ENCODE data around the gene SLC8B1. TPM values are rescaled to one million over a fixed set of nuclear protein-coding genes. Genes with fewer than 3 reads are reported as not detected.

The SLC8B1 gene
- total and polyA plus RNA-seq, 2 donors (not counting 3 experiments of a cell fraction or from before 2014, with no cell fraction given), result 29.9 to 45.4 TPM

DNA sequence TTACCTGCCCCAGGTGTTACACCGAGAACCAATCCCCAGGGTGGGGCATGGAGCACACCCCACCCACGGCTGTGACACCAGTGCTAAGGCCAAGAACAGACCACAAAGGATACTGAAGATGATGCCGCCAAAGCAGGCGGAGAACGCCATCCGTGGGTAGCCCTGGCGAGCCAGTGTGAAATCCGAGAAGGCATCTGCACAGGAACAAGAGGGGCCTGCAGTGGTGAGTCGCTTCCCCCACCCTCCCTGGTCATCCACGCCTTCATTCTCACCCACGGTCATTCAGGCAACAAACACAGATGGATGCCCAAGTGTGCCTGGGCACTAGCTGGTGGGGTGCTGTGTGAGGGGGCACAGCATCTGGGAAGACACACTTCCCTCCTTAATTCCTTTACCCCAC, 28.5 kb downstream of the SLC8B1 start:
- H3K4me3 ChIP-seq (replicated peaks in 1 of 3; ENCODE audit: insufficient read depth in 1 of 3, low read depth in 1 of 3, low read length in 3 of 3), result no peak overlapping the region
- intact Hi-C loops (cut with micrococcal nuclease), result no loop called here
- FAIRE-seq (no peak), DNase-seq (ENCODE audit: low read depth, low spot score) (no peak)
- peaks cover 0 to 11% of the 10 kb centered on the region in 2 experiments for H3K36me3 ChIP-seq (ENCODE audit: control insufficient read depth in 2 of 2, extremely low read depth in 1 of 2, insufficient read depth in 2 of 2, low read length in 2 of 2)
- no TSS peak for BruUV-seq (replicated peaks)
- no peaks in the 10 kb centered on the region for H3K79me2 ChIP-seq (ENCODE audit: control insufficient read depth, insufficient read depth, low read length)
- no peaks in the 10 kb centered on the region for H3K4me1 ChIP-seq (ENCODE audit: control insufficient read depth, extremely low read depth, insufficient read depth, low read length)
- TF ChIP-seq POLR2A (IDR thresholded peaks at IDR 0.05; ENCODE audit: low read depth, low read length) (no peak), CTCF (IDR thresholded peaks at IDR 0.05; ENCODE audit: extremely low read depth in 1 of 2, insufficient read depth in 1 of 2, low read depth in 1 of 2, low read length in 2 of 2) (no peak), POLR2AphosphoS5 (IDR thresholded peaks at IDR 0.05; ENCODE audit: insufficient read depth, low read depth, low read length) (no peak), EZH2 (IDR thresholded peaks at IDR 0.05; ENCODE audit: borderline replicate concordance, low read depth, low read length, severe bottlenecking) (no peak), GATA2 (IDR thresholded peaks at IDR 0.05; ENCODE audit: insufficient read depth, insufficient read length, low read depth, low read length) (no peak), FOS (IDR thresholded peaks at IDR 0.05; ENCODE audit: borderline replicate concordance, insufficient read depth, low read length) (no peak), MYC (IDR thresholded peaks at IDR 0.05; ENCODE audit: low read depth, low read length) (no peak)
- TF ChIP-seq, protein P1, sequence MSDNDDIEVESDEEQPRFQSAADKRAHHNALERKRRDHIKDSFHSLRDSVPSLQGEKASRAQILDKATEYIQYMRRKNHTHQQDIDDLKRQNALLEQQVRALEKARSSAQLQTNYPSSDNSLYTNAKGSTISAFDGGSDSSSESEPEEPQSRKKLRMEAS (IDR thresholded peaks at IDR 0.05; ENCODE audit: insufficient read depth, insufficient read length), result no peak
- no peak overlapping the region for H2AFZ ChIP-seq (ENCODE audit: low read depth, low read length)
- H3K9ac ChIP-seq (replicated peaks; ENCODE audit: extremely low read depth, insufficient read depth, low read length), result no peak overlapping the region
- no peaks in the 10 kb centered on the region for H4K20me1 ChIP-seq (replicated peaks; ENCODE audit: control insufficient read depth, extremely low read depth, insufficient read depth, low read length)
- H3K4me2 ChIP-seq (ENCODE audit: insufficient read depth, low read length), result no peak overlapping the region
- no peak overlapping the region for H3K27ac ChIP-seq (ENCODE audit: insufficient read depth, low read depth, low read length)
- ChIA-PET CTCF (interaction anchor here (0.7 to 1.7 kb wide), 3 partner anchors 39 to 119 kb away, joined by 3 to 9 read pairs (median 4); no protein-coding TSS in a partner anchor), POLR2A (no interaction called here)
- H3K27me3 ChIP-seq (ENCODE audit: control insufficient read depth in 2 of 2, insufficient read depth in 2 of 2, low read length in 2 of 2), result no peaks in the 10 kb centered on the region
- dilution Hi-C loops (cut with MboI; ENCODE audit: extremely low pct_ligation_motif_present, low sequenced_read_pairs), result no loop called here
- no peaks in the 10 kb centered on the region for H3K9me3 ChIP-seq (replicated peaks; ENCODE audit: control insufficient read depth, insufficient read depth, low read length)
- no peaks in the 10 kb centered on the region for H3K9me1 ChIP-seq (replicated peaks; ENCODE audit: control insufficient read depth, extremely low read depth, insufficient read depth, low read length)
